H9 (cell line): ENCODE measurements around the gene MCM8. TPM values are rescaled to one million over a fixed set of nuclear protein-coding genes. Genes with fewer than 3 reads are reported as not detected.

Experiments used
- DNase-seq: peaks from one replicate; pipeline ENCODE4 v3.0.0-alpha.2; 2017
- H2AFZ ChIP-seq: one replicate; pipeline ENCODE4 v1.6.1; 2013; ENCODE audit warnings: mild to moderate bottlenecking, low read length, control low read depth, moderate library complexity
- H2AK5ac ChIP-seq: 2 replicates; pipeline ENCODE4 v1.6.1; 2013; ENCODE audit warnings: low read length, control low read depth, mixed read lengths; ENCODE audit not compliant: insufficient read length
- H2BK120ac ChIP-seq: one replicate; pipeline ENCODE4 v1.6.1; 2013; ENCODE audit warnings: low read depth, mild to moderate bottlenecking, low read length, control low read depth, inconsistent platforms; ENCODE audit not compliant: poor library complexity, severe bottlenecking
- H2BK12ac ChIP-seq: 2 replicates; pipeline ENCODE4 v1.6.1; 2013; ENCODE audit warnings: low read length, control low read depth, mixed read lengths, low read depth; ENCODE audit not compliant: insufficient read length
- H2BK15ac ChIP-seq: 2 replicates; pipeline ENCODE4 v1.6.1; 2013; ENCODE audit warnings: low read depth, low read length, control low read depth
- H2BK20ac ChIP-seq: one replicate; pipeline ENCODE4 v1.6.1; 2013; ENCODE audit warnings: low read depth, mild to moderate bottlenecking, low read length, control low read depth, inconsistent platforms; ENCODE audit not compliant: poor library complexity, severe bottlenecking
- H2BK5ac ChIP-seq: 2 replicates; pipeline ENCODE4 v1.6.1; 2013; ENCODE audit warnings: low read length, control low read depth, mixed read lengths; ENCODE audit not compliant: insufficient read length
- H3K14ac ChIP-seq: 2 replicates; pipeline ENCODE4 v1.6.1; 2013; ENCODE audit warnings: low read length, control low read depth; ENCODE audit not compliant: insufficient read depth
- H3K18ac ChIP-seq: 2 replicates; pipeline ENCODE4 v1.6.1; 2013; ENCODE audit warnings: low read depth, mild to moderate bottlenecking, mixed read lengths, low read length, control low read depth; ENCODE audit not compliant: insufficient read length
- H3K23ac ChIP-seq: 2 replicates; pipeline ENCODE4 v1.6.1; 2013; ENCODE audit warnings: low read length, control low read depth, mixed read lengths, low read depth; ENCODE audit not compliant: insufficient read length
- H3K23me2 ChIP-seq: 2 replicates; pipeline ENCODE4 v1.6.1; 2013; ENCODE audit warnings: low read depth, mild to moderate bottlenecking, mixed read lengths, low read length, control low read depth; ENCODE audit not compliant: insufficient read length, poor library complexity, severe bottlenecking
- H3K27ac ChIP-seq: 2 replicates; pipeline ENCODE4 v1.5.1; 2013; ENCODE audit warnings: low read length, control low read depth, mixed read lengths, low read depth; ENCODE audit not compliant: insufficient read length
- H3K27me3 ChIP-seq: 2 replicates; pipeline ENCODE4 v1.6.1; 2013; ENCODE audit warnings: low read length, control low read depth, inconsistent platforms; ENCODE audit not compliant: insufficient read depth
- H3K4ac ChIP-seq: 2 replicates; pipeline ENCODE4 v1.6.1; 2013; ENCODE audit warnings: low read depth, mild to moderate bottlenecking, control low read depth, inconsistent platforms, low read length, moderate library complexity
- H3K4me1 ChIP-seq: 2 replicates; pipeline ENCODE4 v1.6.1; 2013; ENCODE audit warnings: low read length, control low read depth, inconsistent platforms; ENCODE audit not compliant: insufficient read depth
- H3K4me2 ChIP-seq: 2 replicates; pipeline ENCODE4 v1.6.1; 2013; ENCODE audit warnings: low read length, control low read depth, mixed read lengths; ENCODE audit not compliant: insufficient read length, insufficient read depth
- H3K56ac ChIP-seq: 2 replicates; pipeline ENCODE4 v1.6.1; 2013; ENCODE audit warnings: low read depth, mild to moderate bottlenecking, mixed read lengths, low read length, control low read depth; ENCODE audit not compliant: insufficient read length
- H3K79me1 ChIP-seq: 2 replicates; pipeline ENCODE4 v1.6.1; 2013; ENCODE audit warnings: low read depth, mild to moderate bottlenecking, moderate library complexity, low read length, control low read depth, inconsistent platforms; ENCODE audit not compliant: insufficient read depth, poor library complexity, severe bottlenecking
- H3K79me2 ChIP-seq: 2 replicates; pipeline ENCODE4 v1.6.1; 2013; ENCODE audit warnings: low read length, control low read depth, inconsistent platforms; ENCODE audit not compliant: insufficient read depth
- H3K9ac ChIP-seq: 2 replicates; pipeline ENCODE4 v1.6.1; 2013; ENCODE audit warnings: low read length, control low read depth, mixed read lengths; ENCODE audit not compliant: insufficient read length; ENCODE audit errors: extremely low read depth
- H3K9me3 ChIP-seq: one replicate; pipeline ENCODE4 v1.6.1; 2013; ENCODE audit warnings: low read depth, low read length, inconsistent platforms; ENCODE audit not compliant: control insufficient read depth
- H3T11ph ChIP-seq: one replicate; pipeline ENCODE4 v1.6.1; 2013; ENCODE audit warnings: mild to moderate bottlenecking, low read length, control low read depth, inconsistent platforms
- H4K20me1 ChIP-seq: one replicate; pipeline ENCODE4 v1.6.1; 2013; ENCODE audit not compliant: control insufficient read depth, insufficient read length, insufficient read depth
- H4K5ac ChIP-seq: 2 replicates; pipeline ENCODE4 v1.6.1; 2013; ENCODE audit warnings: low read depth, mild to moderate bottlenecking, mixed read lengths, low read length, control low read depth; ENCODE audit not compliant: insufficient read length
- H4K8ac ChIP-seq: replicated peaks from 2 replicates; pipeline ENCODE4 v1.6.1; 2013; ENCODE audit warnings: low read length, control low read depth, mixed read lengths, low read depth; ENCODE audit not compliant: insufficient read length
- H4K91ac ChIP-seq: 2 replicates; pipeline ENCODE4 v1.6.1; 2013; ENCODE audit warnings: low read depth, mild to moderate bottlenecking, moderate library complexity, mixed read lengths, low read length, control low read depth; ENCODE audit not compliant: insufficient read length
- H3K27ac Mint-ChIP-seq, 3 experiments: 2 replicates in 2 of 3; 3 replicates in 1 of 3; pipeline ENCODE4 v1.8.0; 2020 to 2021; ENCODE audit warnings: mixed read lengths in 3 of 3, mild to moderate bottlenecking in 1 of 3, moderate library complexity in 1 of 3
- H3K27me3 Mint-ChIP-seq: 2 replicates; pipeline ENCODE4 v1.8.0; 2021; ENCODE audit warnings: low read depth, mild to moderate bottlenecking, moderate library complexity, mixed read lengths
- H3K36me3 Mint-ChIP-seq, 3 experiments: 2 replicates in 2 of 3; 3 replicates in 1 of 3; pipeline ENCODE4 v1.8.0; 2020 to 2021; ENCODE audit warnings: low read depth in 3 of 3, mixed read lengths in 3 of 3; ENCODE audit not compliant: insufficient read depth in 1 of 3
- H3K4me1 Mint-ChIP-seq, 2 experiments: 2 replicates each; pipeline ENCODE4 v1.8.0; 2020; ENCODE audit warnings: mixed read lengths in 2 of 2
- H3K4me3 Mint-ChIP-seq, 2 experiments: 2 replicates in 1 of 2; 3 replicates in 1 of 2; pipeline ENCODE4 v1.8.0; 2020 to 2021; ENCODE audit warnings: mild to moderate bottlenecking in 2 of 2, mixed read lengths in 2 of 2, moderate library complexity in 1 of 2
- H3K9me3 Mint-ChIP-seq, 2 experiments: 2 replicates in 1 of 2; 3 replicates in 1 of 2; pipeline ENCODE4 v1.8.0; 2020; ENCODE audit warnings: mild to moderate bottlenecking in 2 of 2, mixed read lengths in 2 of 2, moderate library complexity in 1 of 2
- CTCF ChIP-seq: fragments of 200-600 bp; sonication (generic); conservative IDR thresholded peaks from 3 replicates; pipeline ENCODE4 v1.8.0; 2021; ENCODE audit warnings: antibody characterized with exemption, mild to moderate bottlenecking
- WGBS: extraction: QIAGEN DNeasy Blood & Tissue Kit; methylation state at CpG from one replicate; pipeline ENCODE4 v1.1.7; 2013; ENCODE audit warnings: missing lambda C conversion rate, low lambda C conversion rate, mixed read lengths; ENCODE audit not compliant: insufficient read length; ENCODE audit errors: extremely low coverage; 5-methylcytosine and 5-hydroxymethylcytosine counted together
- total RNA-seq: library from RNA; stranded (reverse); gene quantifications from 2 replicates; pipeline ENCODE4 v1.2.1, GENCODE V29; 2021

The MCM8 gene
- total RNA-seq, 1 experiment from 2014 or later = 32.2 TPM

- no peak overlapping the region for H2BK5ac ChIP-seq
- DNase-seq = no peak
- peaks cover 28% of the 10 kb centered on the region; the same call in 1 of the 2 replicates for H3K27me3 ChIP-seq
- H4K20me1 ChIP-seq = no peaks in the 10 kb centered on the region
- H3K4me1 ChIP-seq = peaks cover 3% of the 10 kb centered on the region
- peaks cover 10% of the 10 kb centered on the region for H3K23me2 ChIP-seq
- no peaks in the 10 kb centered on the region for H3K79me1 ChIP-seq
- no peak overlapping the region for H3K23ac ChIP-seq
- H2AFZ ChIP-seq = no peak overlapping the region
- no peak overlapping the region for H3K56ac ChIP-seq
- H4K91ac ChIP-seq = no peak overlapping the region
- H2AK5ac ChIP-seq = no peak overlapping the region
- peaks cover 8 to 10% of the 10 kb centered on the region in 2 experiments for H3K4me1 Mint-ChIP-seq
- H2BK12ac ChIP-seq = no peak overlapping the region
- no peak for TF ChIP-seq CTCF
- no peak overlapping the region for H3K4ac ChIP-seq
- no peak overlapping the region for H4K8ac ChIP-seq
- no peak overlapping the region for H2BK120ac ChIP-seq
- H3K18ac ChIP-seq = no peak overlapping the region
- no CpG with 5 or more reads among the region's 3 CpGs for WGBS
- no peak overlapping the region for H3K4me3 Mint-ChIP-seq
- no peak overlapping the region for H2BK15ac ChIP-seq
- no peak overlapping the region for H3K4me2 ChIP-seq
- no peak overlapping the region for H3K14ac ChIP-seq
- H3K9me3 ChIP-seq = no peaks in the 10 kb centered on the region
- no peaks in the 10 kb centered on the region; a peak in 1 of 7 replicates for H3K36me3 Mint-ChIP-seq
- H3K79me2 ChIP-seq = no peaks in the 10 kb centered on the region
- H4K5ac ChIP-seq = no peak overlapping the region
- no peaks in the 10 kb centered on the region for H3K9me3 Mint-ChIP-seq
- no peak overlapping the region for H3K9ac ChIP-seq
- peaks cover 58% of the 10 kb centered on the region for H3K27me3 Mint-ChIP-seq
- no peak overlapping the region for H3K27ac ChIP-seq
- no peak overlapping the region for H2BK20ac ChIP-seq
- no peak overlapping the region for H3K27ac Mint-ChIP-seq
- no peak overlapping the region for H3T11ph ChIP-seq
Observed at GRCh38 chr20:6048391-6048790, 97.9 kb downstream of the MCM8 start.

Other genes starting within 250 kb of the MCM8 start
- 6.7 and 7.4 TPM in 2 replicates for gene SHLD1, start 200.3 kb upstream of the MCM8 start, total RNA-seq
- 1.7 and 1.9 TPM in 2 replicates for gene CHGB, start 39.1 kb upstream of the MCM8 start, total RNA-seq
- gene TRMT6, start 119 bp upstream of the MCM8 start, total RNA-seq = 34.4 and 37.8 TPM in 2 replicates
- gene CRLS1, start 55.5 kb downstream of the MCM8 start, total RNA-seq = 39.5 and 41.2 TPM in 2 replicates
- 0.22 and 0.42 TPM in 2 replicates for gene LRRN4, start 103.4 kb downstream of the MCM8 start, total RNA-seq
- gene FERMT1, start 172.4 kb downstream of the MCM8 start, total RNA-seq = 9.6 and 9.7 TPM in 2 replicates